CD4-positive, alpha-beta memory T cell (primary cell): ENCODE results near the gene CAPS. TPM values are rescaled to one million over a fixed set of nuclear protein-coding genes. Genes with fewer than 3 reads are reported as not detected.
A peak's percentile ranks its signal among the peaks of the same experiment; 100 is the strongest.
"Not testable (repeated sequence)": the region's sequence is repeated elsewhere in the genome, so short reads cannot be mapped to it uniquely, and the experiment has no call there.

Experiments used
- CTCF ChIA-PET: fragments of 350-600 bp; sonication (Branson Sonifier 250); formaldehyde crosslinking; loops from one replicate; lab custom pipeline; 2021; ENCODE audit warnings: inconsistent platforms; ENCODE audit not compliant: partially characterized antibody; lab: Charles Lee
- POLR2A ChIA-PET: fragments of 350-600 bp; sonication (Branson Sonifier 250); formaldehyde crosslinking; loops from one replicate; lab custom pipeline; 2021; ENCODE audit not compliant: partially characterized antibody; lab: Charles Lee
- DNase-seq, 5 donors: peaks; one replicate each; pipeline versions ENCODE4 v3.0.0 to v3.0.0-alpha.2; 2020 to 2022; ENCODE audit warnings: mixed read lengths in 1 of 5
- H3K27ac ChIP-seq: one replicate; pipeline ENCODE4 v1.7.0; 2013; ENCODE audit warnings: low read depth, low read length
- H3K27me3 ChIP-seq: 2 replicates; pipeline ENCODE4 v1.7.0; 2013; ENCODE audit warnings: mild to moderate bottlenecking, low read length, moderate library complexity; ENCODE audit not compliant: insufficient read depth
- H3K36me3 ChIP-seq: 2 replicates; pipeline ENCODE4 v1.7.0; 2013; ENCODE audit warnings: mild to moderate bottlenecking, low read length, moderate library complexity; ENCODE audit not compliant: insufficient read depth
- H3K4me1 ChIP-seq: 2 replicates; pipeline ENCODE4 v1.7.0; 2013; ENCODE audit warnings: mild to moderate bottlenecking, low read length, moderate library complexity; ENCODE audit not compliant: insufficient read depth
- H3K4me3 ChIP-seq, 2 donors: one replicate each; pipeline ENCODE4 v1.7.0; 2013; ENCODE audit warnings: low read length in 2 of 2, mild to moderate bottlenecking in 1 of 2
- H3K9me3 ChIP-seq, 2 donors: one replicate each; pipeline ENCODE4 v1.7.0; 2013; ENCODE audit warnings: low read length in 2 of 2, control low read depth in 1 of 2; ENCODE audit not compliant: control insufficient read depth in 1 of 2
- H3K27ac Mint-ChIP-seq, 7 donors: one replicate each; pipeline ENCODE4 v1.8.0; 2020 to 2021; ENCODE audit warnings: mixed read lengths in 7 of 7, mild to moderate bottlenecking in 6 of 7, inconsistent platforms in 3 of 7, moderate library complexity in 3 of 7
- H3K27me3 Mint-ChIP-seq, 2 donors: one replicate each; pipeline ENCODE4 v1.8.0; 2020 to 2021; ENCODE audit warnings: mixed read lengths in 2 of 2
- H3K36me3 Mint-ChIP-seq, 2 donors: one replicate each; pipeline ENCODE4 v1.8.0; 2020 to 2021; ENCODE audit warnings: mixed read lengths in 2 of 2, inconsistent platforms in 1 of 2, mild to moderate bottlenecking in 1 of 2
- H3K4me1 Mint-ChIP-seq, 4 donors: one replicate each; pipeline ENCODE4 v1.8.0; 2020 to 2021; ENCODE audit warnings: mixed read lengths in 4 of 4, mild to moderate bottlenecking in 1 of 4
- H3K4me3 Mint-ChIP-seq, 8 donors: one replicate each; pipeline ENCODE4 v1.8.0; 2020 to 2021; ENCODE audit warnings: mixed read lengths in 8 of 8, mild to moderate bottlenecking in 7 of 8, moderate library complexity in 6 of 8, inconsistent platforms in 3 of 8
- H3K9me3 Mint-ChIP-seq, 8 donors: one replicate each; pipeline ENCODE4 v1.8.0; 2020 to 2021; ENCODE audit warnings: mixed read lengths in 8 of 8, mild to moderate bottlenecking in 5 of 8, inconsistent platforms in 3 of 8, moderate library complexity in 1 of 8
- intact Hi-C: fragments of 100-400 bp; cut with micrococcal nuclease; formaldehyde crosslinking; loops from one replicate; pipeline ENCODE4 v1.15.1; 2023
- polyA plus RNA-seq, 2 donors: library from polyadenylated mRNA; unstranded; fragments of 300-500 nt; fragmentation: Illumina TruSeq; gene quantifications; one replicate each; pipeline ENCODE4 v1.2.3, GENCODE V29; 2021
- total RNA-seq, 2 experiments: library from RNA; stranded (reverse); gene quantifications; one replicate each; pipeline ENCODE4 v1.2.3, GENCODE V29; 2021

CAPS gene
- total and polyA plus RNA-seq, 4 experiments from 2014 or later: 1.7 to 68.0 (median 34.6) TPM

- H3K4me1 ChIP-seq, H3K4me3 Mint-ChIP-seq, H3K9me3 Mint-ChIP-seq, intact Hi-C loops, DNase-seq, H3K4me1 Mint-ChIP-seq, H3K27ac ChIP-seq, POLR2A ChIA-PET, H3K27ac Mint-ChIP-seq, H3K27me3 ChIP-seq, CTCF ChIA-PET, H3K9me3 ChIP-seq, H3K36me3 Mint-ChIP-seq, H3K36me3 ChIP-seq, H3K4me3 ChIP-seq: not testable (repeated sequence)
- H3K27me3 Mint-ChIP-seq: peaks cover 4 to 10% of the 10 kb centered on the region in 2 donors
These were observed 30.7 kb upstream of the CAPS start for GRCh38 chr19:5883157-5883873.

- H3K27ac ChIP-seq, H3K9me3 ChIP-seq, intact Hi-C loops, H3K36me3 ChIP-seq, H3K9me3 Mint-ChIP-seq, H3K36me3 Mint-ChIP-seq, H3K4me3 ChIP-seq, CTCF ChIA-PET, DNase-seq, H3K4me1 Mint-ChIP-seq, H3K27me3 Mint-ChIP-seq, H3K4me1 ChIP-seq, H3K4me3 Mint-ChIP-seq, H3K27me3 ChIP-seq: not testable (repeated sequence)
- H3K27ac Mint-ChIP-seq: peak overlapping the region in 1 of 7 donors; percentile 27
- POLR2A ChIA-PET: interaction anchor here (0.9 kb wide), 1 partner anchor 20 kb away, joined by 3 read pairs; the partner anchor contains the start of gene VMAC
These were observed 29.8 kb upstream of the CAPS start for GRCh38 chr19:5884065-5884811.

- no peak overlapping the region for H3K27ac ChIP-seq
- no peaks in the 10 kb centered on the region for H3K36me3 ChIP-seq
- H3K9me3 ChIP-seq: no peaks in the 10 kb centered on the region
- no peak for DNase-seq
- no peaks in the 10 kb centered on the region for H3K36me3 Mint-ChIP-seq
- intact Hi-C loops: no loop called here
- peaks cover 1 to 5% of the 10 kb centered on the region in 2 donors for H3K27me3 Mint-ChIP-seq
- no peak overlapping the region for H3K4me3 ChIP-seq
- peak overlapping the region in 2 of 7 donors; percentile 9 to 18 for H3K27ac Mint-ChIP-seq
- no peaks in the 10 kb centered on the region for H3K27me3 ChIP-seq
- ChIA-PET POLR2A (interaction anchor here (3.6 kb wide), 1 partner anchor 14 kb away, joined by 20 read pairs; the partner anchor contains the start of gene NDUFA11), CTCF (no interaction called here)
- no peaks in the 10 kb centered on the region for H3K4me1 ChIP-seq
- no peak overlapping the region for H3K4me3 Mint-ChIP-seq
- H3K4me1 Mint-ChIP-seq: peaks cover 0 to 3% (median under 1%) of the 10 kb centered on the region in 4 donors
- peaks cover 0 to 1% (median 0%) of the 10 kb centered on the region in 8 donors for H3K9me3 Mint-ChIP-seq
These were observed 24.6 kb upstream of the CAPS start for GRCh38 chr19:5889288-5889971.

- Mint-ChIP-seq H3K27me3 (peaks cover 1 to 5% of the 10 kb centered on the region in 2 donors), H3K4me1 (peaks cover 0 to 3% (median under 1%) of the 10 kb centered on the region in 4 donors), H3K4me3 (no peak overlapping the region), H3K36me3 (no peaks in the 10 kb centered on the region), H3K27ac (no peak overlapping the region), H3K9me3 (peaks cover 0 to 1% (median 0%) of the 10 kb centered on the region in 8 donors)
- CTCF ChIA-PET: interaction anchor here (1.6 kb wide), 1 partner anchor 86 kb away, joined by 6 read pairs; no protein-coding TSS in a partner anchor
- Histone ChIP-seq H3K9me3 (no peaks in the 10 kb centered on the region), H3K4me1 (no peaks in the 10 kb centered on the region), H3K27ac (no peak overlapping the region), H3K36me3 (peaks cover 2% of the 10 kb centered on the region), H3K27me3 (no peaks in the 10 kb centered on the region), H3K4me3 (no peak overlapping the region)
- POLR2A ChIA-PET: interaction anchor here (3.6 kb wide), 1 partner anchor 13 kb away, joined by 20 read pairs; the partner anchor contains the start of gene NDUFA11
- intact Hi-C loops: no loop called here
- no peak for DNase-seq
These were observed 24.0 kb upstream of the CAPS start for GRCh38 chr19:5890099-5890498.

- ChIA-PET POLR2A (interaction anchor here (3.6 kb wide), 1 partner anchor 12 kb away, joined by 20 read pairs; the partner anchor contains the start of gene NDUFA11), CTCF (interaction anchor here (1.6 kb wide), 1 partner anchor 87 kb away, joined by 6 read pairs; no protein-coding TSS in a partner anchor)
- no peak overlapping the region for H3K27ac ChIP-seq
- H3K4me3 ChIP-seq: no peak overlapping the region
- Mint-ChIP-seq H3K4me1 (peaks cover 0 to 3% (median under 1%) of the 10 kb centered on the region in 4 donors), H3K9me3 (peaks cover 0 to 1% (median 0%) of the 10 kb centered on the region in 8 donors), H3K27ac (no peak overlapping the region), H3K27me3 (peaks cover 0 to 5% of the 10 kb centered on the region in 2 donors), H3K4me3 (no peak overlapping the region), H3K36me3 (peaks cover 4% of the 10 kb centered on the region in 2 donors)
- H3K9me3 ChIP-seq: no peaks in the 10 kb centered on the region
- peaks cover 11% of the 10 kb centered on the region for H3K36me3 ChIP-seq
- no peaks in the 10 kb centered on the region for H3K4me1 ChIP-seq
- DNase-seq: no peak
- intact Hi-C loops: no loop called here
- H3K27me3 ChIP-seq: no peaks in the 10 kb centered on the region
These were observed 22.5 kb upstream of the CAPS start for GRCh38 chr19:5891572-5891937.

- peaks cover 4% of the 10 kb centered on the region in 2 donors for H3K36me3 Mint-ChIP-seq
- intact Hi-C loops: loop anchor here (1.0 kb wide), 1 partner anchor 88 kb away; no protein-coding TSS in a partner anchor
- no peaks in the 10 kb centered on the region for H3K4me1 ChIP-seq
- H3K27ac ChIP-seq: no peak overlapping the region
- H3K9me3 ChIP-seq: no peaks in the 10 kb centered on the region
- H3K9me3 Mint-ChIP-seq: peaks cover 0 to 1% (median 0%) of the 10 kb centered on the region in 8 donors
- POLR2A ChIA-PET: interaction anchor here (0.8 to 3.6 kb wide), 2 partner anchors 11 to 67 kb away, joined by 3 to 20 read pairs; partner anchors contain the start of gene NDUFA11
- no peaks in the 10 kb centered on the region for H3K27me3 ChIP-seq
- no peak overlapping the region for H3K4me3 Mint-ChIP-seq
- no peak overlapping the region for H3K27ac Mint-ChIP-seq
- no peak overlapping the region for H3K4me3 ChIP-seq
- H3K36me3 ChIP-seq: peaks cover 11% of the 10 kb centered on the region
- peaks cover 0 to 5% of the 10 kb centered on the region in 2 donors for H3K27me3 Mint-ChIP-seq
- peaks cover 0 to 3% (median under 1%) of the 10 kb centered on the region in 4 donors for H3K4me1 Mint-ChIP-seq
- no peak for DNase-seq
- CTCF ChIA-PET: interaction anchor here (1.4 to 1.6 kb wide), 2 partner anchors 88 kb away, joined by 6 read pairs; no protein-coding TSS in a partner anchor
These were observed 21.9 kb upstream of the CAPS start for GRCh38 chr19:5891938-5892771.
